Common myeloid progenitor, CD34-positive (primary cell): ENCODE data around the gene MYBPC3.

ENCODE experiments used
- CTCF ChIA-PET: fragments of 350-600 bp; sonication (Branson Sonifier 250); formaldehyde crosslinking; loops from one replicate; lab custom pipeline; 2021; ENCODE audit warnings: antibody characterized with exemption; lab: Charles Lee
- POLR2A ChIA-PET: fragments of 350-600 bp; sonication (Branson Sonifier 250); formaldehyde crosslinking; loops from one replicate; lab custom pipeline; 2021; ENCODE audit warnings: antibody characterized with exemption; lab: Charles Lee
- DNase-seq, 3 donors: peaks; one replicate each; pipeline versions ENCODE4 v3.0.0 to v3.0.0-alpha.2; 2013
- H3K27ac ChIP-seq, 2 experiments: 1 replicate in 1 of 2; 2 replicates in 1 of 2; pipeline ENCODE4 v1.7.0; 2013; ENCODE audit warnings: inconsistent platforms in 2 of 2, low read length in 2 of 2, mild to moderate bottlenecking in 2 of 2, low read depth in 1 of 2, moderate library complexity in 1 of 2; ENCODE audit not compliant: severe bottlenecking in 2 of 2, insufficient read depth in 1 of 2, poor library complexity in 1 of 2
- H3K27me3 ChIP-seq, 5 experiments: replicated peaks in 2 of 5; 1 replicate in 3 of 5; 2 replicates in 2 of 5; pipeline versions ENCODE4 v1.6.1 to v1.7.0; 2013; ENCODE audit warnings: low read length in 4 of 5, mild to moderate bottlenecking in 2 of 5, moderate library complexity in 2 of 5, inconsistent platforms in 1 of 5; ENCODE audit not compliant: insufficient read depth in 5 of 5, control insufficient read depth in 4 of 5
- H3K36me3 ChIP-seq, 4 experiments: 1 replicate in 2 of 4; 2 replicates in 2 of 4; pipeline versions ENCODE4 v1.6.1 to v1.7.0; 2013; ENCODE audit warnings: low read length in 3 of 4, control low read depth in 1 of 4, mild to moderate bottlenecking in 1 of 4; ENCODE audit not compliant: control insufficient read depth in 4 of 4, insufficient read depth in 4 of 4
- H3K4me1 ChIP-seq, 4 experiments: 1 replicate in 3 of 4; 2 replicates in 1 of 4; pipeline versions ENCODE4 v1.6.1 to v1.7.1; 2013; ENCODE audit warnings: low read length in 3 of 4, mild to moderate bottlenecking in 3 of 4, control low read depth in 1 of 4, inconsistent platforms in 1 of 4, moderate library complexity in 1 of 4; ENCODE audit not compliant: control insufficient read depth in 4 of 4, insufficient read depth in 4 of 4; ENCODE audit errors: control extremely low read depth in 1 of 4
- H3K4me3 ChIP-seq, 7 experiments: 1 replicate in 4 of 7; 2 replicates in 3 of 7; pipeline versions ENCODE4 v1.5.1 to v1.7.0; 2013; ENCODE audit warnings: mild to moderate bottlenecking in 7 of 7, low read length in 6 of 7, moderate library complexity in 6 of 7, inconsistent platforms in 2 of 7, low read depth in 2 of 7, control low read depth in 1 of 7; ENCODE audit not compliant: insufficient read depth in 4 of 7, control insufficient read depth in 1 of 7; ENCODE audit errors: extremely low read depth in 1 of 7
- H3K9me3 ChIP-seq, 5 experiments: 1 replicate in 4 of 5; 2 replicates in 1 of 5; pipeline versions ENCODE4 v1.6.1 to v1.7.1; 2013; ENCODE audit warnings: low read length in 4 of 5, mild to moderate bottlenecking in 2 of 5, inconsistent platforms in 1 of 5, low read depth in 1 of 5, moderate library complexity in 1 of 5; ENCODE audit not compliant: control insufficient read depth in 4 of 5, insufficient read depth in 2 of 5; ENCODE audit errors: control extremely low read depth in 1 of 5
- WGBS: methylation state at CpG from one replicate; pipeline ENCODE4 v1.1.5; 2013; ENCODE audit not compliant: insufficient coverage; 5-methylcytosine and 5-hydroxymethylcytosine counted together

Gene MYBPC3

DNA sequence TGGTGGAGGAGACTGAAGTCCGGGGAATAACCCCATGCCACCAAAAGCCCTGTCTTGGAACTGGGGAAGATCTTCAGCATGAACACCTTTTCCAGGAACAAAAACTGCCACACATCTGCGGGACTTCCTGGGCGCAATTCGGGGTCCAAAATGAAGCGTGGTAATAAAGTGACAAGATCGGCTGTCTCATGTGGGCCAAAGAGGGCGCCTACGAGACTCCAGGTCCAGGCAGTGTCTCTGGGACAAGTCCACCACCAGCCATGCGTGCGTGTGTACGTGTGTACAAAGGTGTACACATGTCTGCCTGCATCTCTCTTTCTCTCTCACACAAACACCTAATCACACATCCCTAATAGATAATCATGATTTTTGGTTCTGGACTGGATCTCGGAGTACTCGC, 8.9 kb upstream of the MYBPC3 start:
- 88% methylated on average over 9 of the region's 13 CpGs for WGBS
- H3K4me1 ChIP-seq: peaks cover 6 to 45% (median 36%) of the 10 kb centered on the region in 4 experiments
- peaks cover 11 to 65% (median 21%) of the 10 kb centered on the region in 4 experiments for H3K36me3 ChIP-seq
- peak overlapping the region in 1 of 7 experiments; percentile 4 for H3K4me3 ChIP-seq
- POLR2A ChIA-PET: interaction anchor here (0.6 to 1.1 kb wide), 4 partner anchors 16 to 566 kb away, joined by 3 to 4 read pairs (median 3); partner anchors contain the start of gene SLC39A13
- peak overlapping the region; percentile 13 to 41 for H3K27ac ChIP-seq
- H3K27me3 ChIP-seq: no peaks in the 10 kb centered on the region
- no peaks in the 10 kb centered on the region for H3K9me3 ChIP-seq
- DNase-seq: no peak
- CTCF ChIA-PET: interaction anchor here (0.9 to 6.6 kb wide), 5 partner anchors 11 to 42 kb away, joined by 3 to 65 read pairs (median 12); partner anchors contain the start of gene SPI1

DNA sequence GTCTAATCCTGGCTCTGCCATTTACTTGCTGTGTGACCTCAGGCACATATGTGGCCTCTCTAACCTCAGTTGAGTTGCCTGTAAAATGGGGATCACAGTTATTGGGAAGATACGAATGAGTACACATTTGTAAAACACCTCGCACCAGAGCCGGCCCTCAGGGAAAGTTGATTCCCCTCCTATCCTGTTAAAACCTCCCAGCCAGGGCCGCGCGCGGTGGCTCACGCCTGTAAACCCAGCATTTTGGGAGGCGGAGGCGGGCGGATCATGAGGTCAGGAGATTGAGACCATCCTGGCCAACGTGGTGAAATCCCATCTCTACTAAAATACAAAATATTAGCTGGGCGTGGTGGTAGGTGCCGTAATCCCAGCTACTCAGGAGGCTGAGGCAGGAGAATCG, 7.8 kb upstream of the MYBPC3 start:
- peak overlapping the region in 1 of 7 experiments; percentile 23 for H3K4me3 ChIP-seq
- H3K4me1 ChIP-seq: peaks cover 6 to 45% (median 36%) of the 10 kb centered on the region in 4 experiments
- POLR2A ChIA-PET: interaction anchor here (0.6 to 1.6 kb wide), 5 partner anchors 13 to 48 kb away, joined by 3 to 6 read pairs (median 3); partner anchors contain the start of genes SLC39A13 and SPI1
- H3K27me3 ChIP-seq: no peaks in the 10 kb centered on the region
- WGBS: 98% methylated on average over 11 of the region's 15 CpGs
- H3K27ac ChIP-seq: peak overlapping the region in 1 of 2 experiments; percentile 31
- CTCF ChIA-PET: interaction anchor here (0.7 to 6.6 kb wide), 12 partner anchors 9 to 181 kb away, joined by 3 to 65 read pairs (median 7); partner anchors contain the start of genes SLC39A13 and SPI1
- DNase-seq: no peak
- H3K9me3 ChIP-seq: no peaks in the 10 kb centered on the region
- peaks cover 7 to 66% (median 23%) of the 10 kb centered on the region in 4 experiments for H3K36me3 ChIP-seq

DNA sequence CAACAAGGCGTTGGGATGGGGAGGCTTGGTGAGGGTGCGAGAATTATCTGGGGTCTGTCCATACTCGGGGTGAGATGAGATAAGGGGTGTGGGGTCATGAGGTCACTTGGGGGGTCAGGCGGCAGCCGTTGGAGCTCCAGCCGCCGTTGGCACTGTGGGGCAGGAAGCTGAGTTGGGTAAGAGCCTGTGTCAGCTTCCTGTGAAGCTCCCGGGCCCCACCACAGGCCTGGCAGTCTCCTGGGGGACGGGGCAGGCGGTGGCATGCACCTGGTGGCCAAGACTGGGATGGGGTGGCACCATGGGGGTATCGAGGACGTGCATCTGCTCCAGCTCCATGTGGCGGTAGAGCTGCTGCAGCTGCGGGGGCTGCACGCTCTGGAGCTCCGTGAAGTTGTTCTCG, 7.1 kb upstream of the MYBPC3 start:
- Histone ChIP-seq H3K27ac (peak overlapping the region; percentile 81 to 86), H3K9me3 (no peaks in the 10 kb centered on the region), H3K4me1 (peaks cover 6 to 45% (median 36%) of the 10 kb centered on the region in 4 experiments), H3K4me3 (peak overlapping the region in 2 of 7 experiments; percentile 13 to 28), H3K36me3 (peaks cover 7 to 63% (median 20%) of the 10 kb centered on the region in 4 experiments), H3K27me3 (no peaks in the 10 kb centered on the region)
- ChIA-PET POLR2A (interaction anchor here (0.6 to 1.6 kb wide), 8 partner anchors 13 to 66 kb away, joined by 3 to 9 read pairs (median 4); partner anchors contain the start of genes PSMC3 and SPI1), CTCF (interaction anchor here (0.9 to 6.6 kb wide), 10 partner anchors 9 to 180 kb away, joined by 3 to 65 read pairs (median 10); partner anchors contain the start of genes SLC39A13 and SPI1)
- WGBS: 13% methylated on average over 15 of the region's 17 CpGs
- DNase-seq: peak; percentile 74 to 96 (median 94)

DNA sequence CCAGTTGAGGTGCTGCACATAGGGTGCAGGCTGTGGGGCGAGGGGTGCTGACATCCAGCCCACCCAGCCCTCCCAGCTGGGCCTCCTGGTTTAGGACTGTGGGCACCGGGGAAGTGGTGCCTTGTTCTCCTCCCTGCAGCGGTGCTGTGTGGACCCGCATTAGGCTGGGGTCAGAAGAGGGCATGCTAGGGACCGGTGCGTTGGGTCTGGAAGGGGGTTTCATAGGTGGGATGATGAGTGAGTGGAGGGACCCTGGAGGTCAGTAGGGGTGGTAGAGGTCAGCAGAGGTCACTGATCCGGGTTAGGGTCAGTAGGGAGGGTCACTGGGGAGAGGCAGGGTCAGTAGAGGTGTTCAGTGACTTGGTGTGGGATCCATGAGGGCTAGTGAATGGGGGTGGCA, 6.7 kb upstream of the MYBPC3 start:
- Histone ChIP-seq H3K27ac (peak overlapping the region; percentile 81 to 86), H3K27me3 (no peaks in the 10 kb centered on the region), H3K36me3 (peaks cover 7 to 63% (median 19%) of the 10 kb centered on the region in 4 experiments), H3K9me3 (no peaks in the 10 kb centered on the region), H3K4me3 (peak overlapping the region in 1 of 7 experiments; percentile 28), H3K4me1 (peaks cover 6 to 45% (median 36%) of the 10 kb centered on the region in 4 experiments)
- no peak for DNase-seq
- CTCF ChIA-PET: interaction anchor here (0.9 to 6.6 kb wide), 9 partner anchors 10 to 180 kb away, joined by 3 to 65 read pairs (median 12); partner anchors contain the start of genes SLC39A13 and SPI1
- POLR2A ChIA-PET: interaction anchor here (0.9 to 1.6 kb wide), 7 partner anchors 14 to 67 kb away, joined by 3 to 9 read pairs (median 4); partner anchors contain the start of genes PSMC3 and SPI1
- 83% methylated on average over 5 of the region's 7 CpGs for WGBS

DNA sequence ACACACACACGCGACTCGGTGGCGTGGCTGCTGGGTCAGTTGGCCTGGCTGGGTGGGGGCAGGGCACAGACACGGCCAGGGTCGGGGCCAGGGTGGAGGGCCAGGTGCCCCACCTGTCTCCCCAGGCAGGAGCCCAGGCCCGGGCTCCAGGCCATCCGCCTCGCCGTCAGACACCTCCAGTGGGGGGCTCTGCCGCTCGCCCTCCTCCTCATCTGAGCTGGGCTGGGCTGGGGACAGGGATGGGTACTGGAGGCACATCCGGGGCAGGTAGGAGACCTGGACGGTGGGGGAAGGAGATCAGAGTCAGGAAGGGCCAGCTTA, 6.2 kb upstream of the MYBPC3 start:
- H3K27ac ChIP-seq: peak overlapping the region; percentile 81 to 86
- peaks cover 6 to 45% (median 36%) of the 10 kb centered on the region in 4 experiments for H3K4me1 ChIP-seq
- no peak for DNase-seq
- H3K36me3 ChIP-seq: peaks cover 7 to 67% (median 22%) of the 10 kb centered on the region in 4 experiments
- 86% methylated on average over 5 of the region's 14 CpGs for WGBS
- ChIA-PET POLR2A (interaction anchor here (1.1 to 1.4 kb wide), 3 partner anchors 20 to 53 kb away, joined by 4 to 9 read pairs (median 6); partner anchors contain the start of gene SPI1), CTCF (interaction anchor here (1.0 to 4.4 kb wide), 2 partner anchors 15 to 52 kb away, joined by 5 to 33 read pairs; no protein-coding TSS in a partner anchor)
- H3K4me3 ChIP-seq: no peak overlapping the region
- H3K9me3 ChIP-seq: no peaks in the 10 kb centered on the region
- no peaks in the 10 kb centered on the region for H3K27me3 ChIP-seq

DNA sequence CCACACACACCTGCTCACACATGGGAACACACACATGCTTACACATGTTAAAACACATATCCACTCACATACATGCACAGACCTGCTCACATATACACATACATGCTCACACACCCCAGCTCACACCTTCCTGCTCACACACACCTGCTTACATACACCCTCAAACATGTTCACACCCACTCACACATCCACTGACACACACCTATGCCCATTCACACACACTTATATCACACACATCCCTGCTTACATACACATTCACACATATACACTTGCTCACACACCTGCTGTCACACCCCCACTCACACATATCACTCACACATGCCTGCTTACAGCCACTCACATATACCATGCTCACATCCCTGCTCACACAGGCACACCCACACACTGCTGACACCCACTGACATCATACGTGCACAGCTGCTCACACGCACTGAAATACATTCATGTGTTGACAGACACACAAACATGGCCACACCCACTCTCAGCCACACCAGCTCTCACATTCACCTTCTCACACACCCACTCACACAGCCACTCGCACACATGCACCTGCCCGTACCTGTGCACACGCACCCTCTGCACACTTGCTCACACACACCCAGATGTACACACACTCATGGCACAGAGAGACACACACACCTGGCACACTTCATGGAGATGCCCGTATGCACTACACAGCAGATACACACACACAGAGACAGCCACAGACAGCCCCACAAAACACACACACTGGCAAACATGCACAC, 5.7 kb upstream of the MYBPC3 start:
- CTCF ChIA-PET: interaction anchor here (1.0 to 4.4 kb wide), 2 partner anchors 16 to 53 kb away, joined by 5 to 33 read pairs; no protein-coding TSS in a partner anchor
- Histone ChIP-seq H3K36me3 (peaks cover 7 to 67% (median 22%) of the 10 kb centered on the region in 4 experiments), H3K4me1 (peaks cover 6 to 45% (median 36%) of the 10 kb centered on the region in 4 experiments), H3K9me3 (no peaks in the 10 kb centered on the region), H3K4me3 (no peak overlapping the region), H3K27ac (peak overlapping the region in 1 of 2 experiments; percentile 16), H3K27me3 (no peaks in the 10 kb centered on the region)
- POLR2A ChIA-PET: no interaction called here
- DNase-seq: peak in 1 of 3 donors; percentile 33
- WGBS: 97% methylated on average over 4 of the region's 6 CpGs
